ENCODE data around the gene GINS2.

GRCh38 chr16:85640254-85640558, 48.5 kb downstream of the GINS2 start:
- TF ChIP-seq CTCF (IDR thresholded peaks at IDR 0.05): no peak
- no peak for TF ChIP-seq REST (IDR thresholded peaks at IDR 0.05; ENCODE audit: insufficient read depth in 1 of 2, low read depth in 2 of 2, low read length in 1 of 2)
- TF ChIP-seq SIN3A (IDR thresholded peaks at IDR 0.05; ENCODE audit: borderline replicate concordance, insufficient read depth, low read depth, low read length): no peak
- no peak for TF ChIP-seq POLR2AphosphoS5 (IDR thresholded peaks at IDR 0.05; ENCODE audit: low read depth, low read length)
